GM06990 (cell line): ENCODE data around the gene BCL2L15.

ENCODE experiments used
- DNase-seq: peaks from one replicate; pipeline ENCODE4 v3.0.0-alpha.2; 2011; ENCODE audit not compliant: insufficient read length; ENCODE audit errors: extremely low read depth
- H3K27me3 ChIP-seq: replicated peaks from 2 replicates; pipeline ENCODE4 v1.6.0; 2011; ENCODE audit warnings: low read length; ENCODE audit not compliant: control insufficient read depth, insufficient read depth
- H3K36me3 ChIP-seq: 2 replicates; pipeline ENCODE4 v1.5.1; 2011; ENCODE audit warnings: low read length; ENCODE audit not compliant: control insufficient read depth, insufficient read depth
- H3K4me3 ChIP-seq: replicated peaks from 2 replicates; pipeline ENCODE4 v1.5.1; 2011; ENCODE audit warnings: low read depth, mild to moderate bottlenecking, control low read depth, low read length
- CTCF ChIP-seq: IDR thresholded peaks from 2 replicates; pipeline ENCODE4 v1.5.1; 2011; ENCODE audit warnings: low read length, control low read depth, mild to moderate bottlenecking, inconsistent platforms; ENCODE audit not compliant: insufficient read depth, poor library complexity, severe bottlenecking

BCL2L15 gene

GRCh38 chr1:113868387-113869083 lies 18.8 kb downstream of the BCL2L15 start:
- no peak for DNase-seq
- no peak for TF ChIP-seq CTCF
- Histone ChIP-seq H3K36me3 (no peaks in the 10 kb centered on the region; the same call in 1 of the 2 replicates), H3K27me3 (no peaks in the 10 kb centered on the region), H3K4me3 (no peak overlapping the region)

- no peaks in the 10 kb centered on the region; the same call in 1 of the 2 replicates for H3K36me3 ChIP-seq
- H3K27me3 ChIP-seq: no peaks in the 10 kb centered on the region
- TF ChIP-seq CTCF: no peak
- no peak for DNase-seq
- H3K4me3 ChIP-seq: no peak overlapping the region
These were observed 25.7 kb downstream of the BCL2L15 start for GRCh38 chr1:113861641-113862040.

- Histone ChIP-seq H3K4me3 (no peak overlapping the region), H3K36me3 (no peaks in the 10 kb centered on the region; the same call in none of the 2 replicates), H3K27me3 (no peaks in the 10 kb centered on the region)
These were observed 26.5 kb downstream of the BCL2L15 start for GRCh38 chr1:113860891-113861290.

GRCh38 chr1:113859478-113860175 lies 27.8 kb downstream of the BCL2L15 start:
- DNase-seq: peak; percentile 76
- H3K4me3 ChIP-seq: peak overlapping the region; percentile 40
- no peaks in the 10 kb centered on the region for H3K27me3 ChIP-seq
- H3K36me3 ChIP-seq: peaks cover 6% of the 10 kb centered on the region
- TF ChIP-seq CTCF: no peak

More at GRCh38 chr1:113860891-113861290, 26.5 kb downstream of the BCL2L15 start:
- no peak for DNase-seq
- no peak for TF ChIP-seq CTCF

- DNase-seq: no peak
- Histone ChIP-seq H3K4me3 (no peak overlapping the region), H3K27me3 (no peaks in the 10 kb centered on the region), H3K36me3 (peaks cover 6% of the 10 kb centered on the region)
- TF ChIP-seq CTCF: no peak
These were observed 28.4 kb downstream of the BCL2L15 start for GRCh38 chr1:113858982-113859381.
